ENCODE data around the gene TM9SF1.

GRCh38 chr14:24240110-24240918 is 45.1 kb upstream of the TM9SF1 start:
- TF ChIP-seq CTCF (IDR thresholded peaks at IDR 0.05), result no peak
- no peak for TF ChIP-seq POLR2A (IDR thresholded peaks at IDR 0.05)

Data from testis (tissue), 2 donors.